GM12878 (cell line): Measurements from ENCODE around the gene PIM2. TPM values are rescaled to one million over a fixed set of nuclear protein-coding genes. Genes with fewer than 3 reads are reported as not detected.

Source experiments
- ATAC-seq: fragments of 200-7000 bp; cut with Tn5 transposase; 3 replicates; pipeline ENCODE4 v1.9.1; 2020; ENCODE audit warnings: mild to moderate bottlenecking, moderate library complexity
- BruUV-seq: library from RNA; stranded (reverse); fragments of 400-500 nt; replicated peaks from 2 replicates; lab custom pipeline; 2021; lab: Mats Ljungman, UMichigan
- CTCF ChIA-PET: fragments of 300-600 bp; sonication (Branson Sonifier 250); formaldehyde crosslinking; extraction: SDS; loops from one replicate; lab custom pipeline; 2021; ENCODE audit warnings: inconsistent platforms; lab: Yijun Ruan, JAX
- POLR2A ChIA-PET: fragments of 350-600 bp; formaldehyde crosslinking; extraction: SDS; loops from one replicate; lab custom pipeline; 2021; ENCODE audit warnings: inconsistent platforms; lab: Charles Lee
- RAD21 ChIA-PET: fragments of 300-600 bp; sonication (Branson Sonifier 250); formaldehyde crosslinking; loops from one replicate; lab custom pipeline; 2023; ENCODE audit warnings: antibody characterized with exemption; ENCODE audit not compliant: unreplicated experiment; lab: Charles Lee
- SMC1A ChIA-PET: fragments of 300-600 bp; sonication (Branson Sonifier 250); formaldehyde crosslinking; loops from one replicate; lab custom pipeline; 2023; ENCODE audit not compliant: unreplicated experiment, uncharacterized antibody; lab: Charles Lee
- DNase-seq: peaks from one replicate; pipeline ENCODE4 v3.0.0-alpha.2; 2011; ENCODE audit warnings: low read depth, low spot score
- FAIRE-seq: peaks from 3 replicates; lab custom pipeline; 2011; peaks lifted over from hg19 to GRCh38; lab: Jason Lieb, UNC
- H2AFZ ChIP-seq: 2 replicates; pipeline ENCODE4 v1.6.0; 2011; ENCODE audit warnings: low read depth, low read length, control low read depth; ENCODE audit not compliant: control insufficient read depth
- H3K27ac ChIP-seq: 2 replicates; pipeline ENCODE4 v1.5.1; 2011; ENCODE audit warnings: control low read depth; ENCODE audit not compliant: control insufficient read depth, insufficient read depth
- H3K27me3 ChIP-seq, 2 experiments: replicated peaks in 1 of 2; 2 replicates each; pipeline versions ENCODE4 v1.6.0 to v1.6.1; 2011; ENCODE audit warnings: low read length in 1 of 2; ENCODE audit not compliant: control insufficient read depth in 2 of 2, insufficient read depth in 2 of 2
- H3K36me3 ChIP-seq, 2 experiments: 2 replicates each; pipeline ENCODE4 v1.5.1; 2011; ENCODE audit warnings: low read length in 1 of 2; ENCODE audit not compliant: control insufficient read depth in 2 of 2, insufficient read depth in 2 of 2
- H3K4me1 ChIP-seq: 2 replicates; pipeline ENCODE4 v1.6.1; 2011; ENCODE audit warnings: mild to moderate bottlenecking, low read length, moderate library complexity, mixed read lengths; ENCODE audit not compliant: control insufficient read depth, insufficient read depth
- H3K4me2 ChIP-seq: 2 replicates; pipeline ENCODE4 v1.6.0; 2011; ENCODE audit warnings: control low read depth; ENCODE audit not compliant: control insufficient read depth, insufficient read depth
- H3K4me3 ChIP-seq: fragments of 200-600 bp; sonication (generic); 2 replicates; pipeline ENCODE4 v1.5.1; 2016
- H3K79me2 ChIP-seq: 2 replicates; pipeline ENCODE4 v1.6.0; 2011; ENCODE audit warnings: low read length; ENCODE audit not compliant: control insufficient read depth, insufficient read depth
- H3K9ac ChIP-seq: 2 replicates; pipeline ENCODE4 v1.8.0; 2011; ENCODE audit warnings: low read length, control low read depth, mixed read lengths; ENCODE audit not compliant: control insufficient read depth, insufficient read depth
- H3K9me3 ChIP-seq: replicated peaks from 3 replicates; pipeline ENCODE4 v1.5.1; 2011; ENCODE audit warnings: mild to moderate bottlenecking, low read length; ENCODE audit not compliant: control insufficient read depth, insufficient read depth
- H4K20me1 ChIP-seq: 2 replicates; pipeline ENCODE4 v1.6.0; 2011; ENCODE audit not compliant: control insufficient read depth, insufficient read depth
- ELK1 ChIP-seq: IDR thresholded peaks from 2 replicates; pipeline ENCODE4 v1.6.1; 2012; ENCODE audit warnings: low read depth, low read length, improper control_type of control experiment
- HCFC1 ChIP-seq: fragments of 150-350 bp; IDR thresholded peaks from 2 replicates; pipeline ENCODE4 v1.6.1; 2014; ENCODE audit warnings: low read length
- MXI1 ChIP-seq: fragments of 150-350 bp; IDR thresholded peaks from 2 replicates; pipeline ENCODE4 v1.6.1; 2011; ENCODE audit warnings: low read depth, mild to moderate bottlenecking, inconsistent platforms, low read length, improper control_type of control experiment
- MYC ChIP-seq: IDR thresholded peaks from 2 replicates; pipeline ENCODE4 v1.6.1; 2011; ENCODE audit warnings: mild to moderate bottlenecking, low read length, moderate library complexity, inconsistent platforms; ENCODE audit not compliant: insufficient read depth, insufficient replicate concordance, insufficient read length, severe bottlenecking
- NFIC ChIP-seq: IDR thresholded peaks from 2 replicates; pipeline ENCODE4 v1.6.1; 2012; ENCODE audit warnings: low read depth, mild to moderate bottlenecking, inconsistent platforms, low read length, moderate library complexity
- POLR2AphosphoS2 ChIP-seq: IDR thresholded peaks from 2 replicates; pipeline ENCODE4 v1.6.1; 2011; ENCODE audit warnings: low read depth, mild to moderate bottlenecking, low read length, improper control_type of control experiment, moderate library complexity
- TAF1 ChIP-seq: IDR thresholded peaks from 2 replicates; pipeline ENCODE4 v1.6.1; 2011; ENCODE audit warnings: mild to moderate bottlenecking, low read depth, low read length, borderline replicate concordance
- ZNF384 ChIP-seq: IDR thresholded peaks from 2 replicates; pipeline ENCODE4 v1.6.1; 2012; ENCODE audit warnings: low read depth, mild to moderate bottlenecking, low read length, improper control_type of control experiment, borderline replicate concordance
- WGBS: methylation state at CpG from one replicate; pipeline ENCODE4 v1.1.6; 2016; ENCODE audit warnings: low lambda C conversion rate; ENCODE audit not compliant: insufficient replicate concordance, insufficient coverage; ENCODE audit errors: missing lambda C conversion rate; 5-methylcytosine and 5-hydroxymethylcytosine counted together
- in situ Hi-C: fragments of 300-500 bp; cut with MboI; formaldehyde crosslinking; loops from 9 replicates; pipeline ENCODE4 v1.14.3; 2018; ENCODE audit warnings: mixed read lengths
- intact Hi-C: fragments of 100-400 bp; cut with micrococcal nuclease; formaldehyde crosslinking; loops from one replicate; pipeline ENCODE4 v1.14.2; 2022; ENCODE audit not compliant: unreplicated experiment
- polyA plus RNA-seq, 11 experiments: library from polyadenylated mRNA; depleted of rRNA in 4 of 11; unstranded in 6 of 11; stranded (reverse) in 5 of 11; fragments of >200 nt; fragmentation: Nextera tagmentation in 4 of 11; fragmentation: Illumina TruSeq in 1 of 11; extraction: Ambion mirVana in 4 of 11; extraction: Trizol in 1 of 11; gene quantifications; 1 replicate in 1 of 11; 2 replicates in 10 of 11; pipeline versions ENCODE4 v1.2.1 to v1.2.3, GENCODE V29; 2011 to 2016; ENCODE audit warnings: inconsistent platforms in 2 of 11, missing spikeins in 2 of 11, low read depth in 1 of 11
- total RNA-seq, 4 experiments: library from RNA; depleted of rRNA in 3 of 4; stranded (reverse); fragments of >200 nt in 3 of 4; fragmentation: Illumina TruSeq in 1 of 4; extraction: Trizol in 1 of 4; gene quantifications; 2 replicates each; pipeline versions ENCODE4 v1.2.1 to v1.2.3, GENCODE V29; 2013 to 2021

The PIM2 gene
- total and polyA plus RNA-seq, 10 of the 15 experiments (the other 5 are each of a cell fraction or from before 2014, with no cell fraction given), result 19.2 to 96.8 (median 32.3) TPM

GRCh38 chrX:48958635-48959094, 39.8 kb upstream of the PIM2 start:
- ChIA-PET RAD21 (interaction anchor here (0.8 to 2.5 kb wide), 6 partner anchors 10 to 274 kb away, joined by 3 to 13 read pairs (median 4); partner anchors contain the start of genes GRIPAP1 and TFE3), POLR2A (interaction anchor here (0.6 to 2.2 kb wide), 12 partner anchors 16 to 1308 kb away, joined by 4 to 23 read pairs (median 8); partner anchors contain the start of genes ELK1, GRIPAP1, HDAC6 and PQBP1), CTCF (interaction anchor here (0.9 to 1.7 kb wide), 4 partner anchors 12 to 85 kb away, joined by 4 to 7 read pairs (median 5); partner anchors contain the start of gene TFE3), SMC1A (interaction anchor here (1.0 to 2.8 kb wide), 2 partner anchors 22 to 44 kb away, joined by 3 to 7 read pairs; partner anchors contain the start of gene GRIPAP1)
- Histone ChIP-seq H3K9me3 (no peaks in the 10 kb centered on the region; the same call in 2 of the 3 replicates), H4K20me1 (no peaks in the 10 kb centered on the region), H3K79me2 (peaks cover 31% of the 10 kb centered on the region), H3K4me3 (peak overlapping the region; percentile 75), H3K36me3 (no peaks in the 10 kb centered on the region), H3K27me3 (no peaks in the 10 kb centered on the region), H3K4me1 (peaks cover 11% of the 10 kb centered on the region), H3K4me2 (peak overlapping the region; percentile 73), H3K27ac (peak overlapping the region; percentile 70), H2AFZ (peak overlapping the region; percentile 24; the same call in 1 of the 2 replicates), H3K9ac (peak overlapping the region; percentile 72)
- TF ChIP-seq ZNF384 (peak; percentile 92), TAF1 (no peak)
- intact Hi-C loops (loop anchor here (1.0 to 5.0 kb wide), 4 partner anchors 41 to 156 kb away; partner anchors contain the start of genes GRIPAP1, HDAC6, PIM2 and TFE3), in situ Hi-C loops (no loop called here)
- no peak for ATAC-seq
- WGBS, result 44% methylated on average over 18 of the region's 21 CpGs
- no peak for DNase-seq
- no peak for FAIRE-seq
- no TSS peak for BruUV-seq

- ChIA-PET RAD21 (interaction anchor here (0.7 to 2.5 kb wide), 8 partner anchors 16 to 273 kb away, joined by 3 to 13 read pairs (median 4); partner anchors contain the start of genes GRIPAP1, HDAC6 and TFE3), SMC1A (interaction anchor here (2.8 kb wide), 1 partner anchor 21 kb away, joined by 7 read pairs; no protein-coding TSS in a partner anchor), CTCF (interaction anchor here (0.7 to 1.7 kb wide), 5 partner anchors 12 to 86 kb away, joined by 3 to 7 read pairs (median 5); partner anchors contain the start of genes GRIPAP1 and TFE3), POLR2A (interaction anchor here (0.5 to 2.2 kb wide), 15 partner anchors 14 to 1308 kb away, joined by 3 to 23 read pairs (median 7); partner anchors contain the start of genes ELK1, GRIPAP1, HDAC6 and KCND1)
- 32% methylated on average over 64 of the region's 66 CpGs for WGBS
- FAIRE-seq (peak; percentile 90), DNase-seq (peak; percentile 87), ATAC-seq (peak; percentile 93)
- Histone ChIP-seq H3K9me3 (no peaks in the 10 kb centered on the region; the same call in 2 of the 3 replicates), H3K36me3 (no peaks in the 10 kb centered on the region), H3K4me1 (peaks cover 7% of the 10 kb centered on the region), H3K9ac (peak overlapping the region; percentile 82), H3K4me2 (no peak overlapping the region), H3K27me3 (no peaks in the 10 kb centered on the region), H3K4me3 (peak overlapping the region; percentile 79; the same call in 1 of the 2 replicates), H3K79me2 (peaks cover 36% of the 10 kb centered on the region), H2AFZ (peak overlapping the region; percentile 51), H3K27ac (peak overlapping the region; percentile 92), H4K20me1 (no peaks in the 10 kb centered on the region)
- in situ Hi-C loops (no loop called here), intact Hi-C loops (loop anchor here (1.0 to 5.0 kb wide), 4 partner anchors 41 to 156 kb away; partner anchors contain the start of genes GRIPAP1, HDAC6, PIM2 and TFE3)
- BruUV-seq, result TSS peak; percentile 85
- TF ChIP-seq NFIC, result no peak
- TF ChIP-seq HCFC1, result no peak; the same call in 1 of the 2 replicates
- TF ChIP-seq MXI1, result peak; percentile 40; the same call in 1 of the 2 replicates
- peak; percentile 73 for TF ChIP-seq ELK1
- TF ChIP-seq MYC, result no peak
- 0 out of 2 replicates have a peak, but pooled peaks have one; percentile 59 for TF ChIP-seq POLR2AphosphoS2
Observed at GRCh38 chrX:48957827-48958634, 39.2 kb upstream of the PIM2 start.
